Activated CD4-positive, alpha-beta T cell treated with anti-CD3 and anti-CD28 coated beads for 4 hours (primary cell): ENCODE measurements around the gene MRGPRX2.

Experiments
- DNase-seq, 2 donors: peaks; one replicate each; pipeline ENCODE4 v3.0.0-alpha.2; 2020

Gene MRGPRX2

GRCh38 chr11:19060629-19061028 lies at the start of gene MRGPRX2:
Gene MRGPRX2 (minus strand): TSS chr11:19060717. CDS start chr11:19056402, 4,315 bp downstream.
- no peak for DNase-seq

DNA sequence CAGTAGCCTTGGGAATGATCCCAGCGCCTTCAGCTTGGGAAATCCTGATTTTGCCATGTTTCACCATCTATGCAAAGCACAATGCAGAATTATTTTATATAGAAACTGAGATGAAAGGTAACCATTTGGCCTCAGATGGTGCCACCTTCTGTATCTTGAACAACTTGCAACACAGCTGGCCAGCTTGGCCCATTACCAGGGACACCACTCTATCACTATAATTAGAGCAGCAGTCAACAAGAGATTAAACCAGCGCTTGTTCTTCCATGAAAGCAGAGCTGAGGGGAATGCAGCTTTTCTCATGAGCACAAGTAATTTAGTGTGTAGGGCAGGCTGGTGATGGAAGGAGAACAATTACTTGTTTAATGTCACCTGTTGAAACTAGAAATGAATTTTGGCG lies 49.8 kb upstream of the MRGPRX2 start:
- no peak for DNase-seq

DNA sequence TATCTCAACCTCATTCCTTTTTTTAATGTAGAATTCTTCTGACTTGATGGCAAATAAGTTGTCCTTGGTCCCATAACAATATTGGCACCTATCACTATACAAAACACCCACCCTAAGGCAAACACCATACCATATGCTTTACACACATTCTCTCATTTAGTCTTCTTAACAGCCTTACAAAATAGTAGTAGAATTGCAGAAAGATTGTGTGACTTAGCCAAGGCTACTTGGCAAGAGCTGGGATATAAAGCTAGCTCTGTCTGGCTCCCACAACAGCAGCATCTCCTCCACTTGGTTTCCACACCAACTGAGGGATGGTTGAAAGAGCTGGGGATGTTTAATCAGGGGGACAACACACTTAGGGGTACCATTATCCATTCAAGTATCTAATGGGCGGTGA lies 46.6 kb upstream of the MRGPRX2 start:
- DNase-seq, result no peak

DNA sequence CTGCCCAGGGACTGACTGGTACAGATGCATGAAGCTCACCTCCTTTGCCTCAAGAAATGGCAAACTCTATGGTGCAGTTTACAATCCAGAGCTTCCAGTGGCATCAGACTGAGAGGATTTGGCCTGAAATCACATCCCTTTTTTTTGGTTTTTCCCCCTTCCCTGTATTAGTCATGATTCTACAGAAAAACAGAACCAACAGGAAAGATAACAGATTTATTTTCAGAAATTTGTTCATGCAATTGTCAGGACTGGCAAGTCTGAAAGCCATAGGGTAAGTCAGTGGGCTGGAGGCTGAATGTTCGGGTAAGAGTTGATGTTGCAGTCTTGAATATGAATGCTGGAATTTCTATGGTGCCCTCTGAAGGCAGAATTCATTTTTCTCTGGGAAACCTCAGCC lies 44.5 kb upstream of the MRGPRX2 start:
- no peak for DNase-seq

DNA sequence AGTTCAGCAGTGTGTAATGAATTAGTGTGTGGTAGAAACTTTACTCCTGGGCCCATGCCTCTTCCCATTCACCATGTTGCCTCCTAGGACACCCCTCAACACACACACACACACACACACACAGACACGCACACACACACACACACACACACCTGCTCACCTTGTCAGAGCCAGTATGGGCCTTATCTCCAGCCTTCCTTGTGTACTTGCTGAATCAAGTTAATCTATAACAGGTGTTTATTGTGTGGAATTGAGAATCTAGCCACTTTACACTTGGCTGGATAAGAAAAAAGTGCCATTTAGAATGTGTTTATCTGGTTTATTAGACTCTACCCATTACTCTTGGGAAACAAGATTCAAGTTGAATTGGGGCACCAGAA lies 42.0 kb upstream of the MRGPRX2 start:
- DNase-seq, result no peak

GRCh38 chr11:19101796-19102520 lies 41.4 kb upstream of the MRGPRX2 start:
- no peak for DNase-seq

DNA sequence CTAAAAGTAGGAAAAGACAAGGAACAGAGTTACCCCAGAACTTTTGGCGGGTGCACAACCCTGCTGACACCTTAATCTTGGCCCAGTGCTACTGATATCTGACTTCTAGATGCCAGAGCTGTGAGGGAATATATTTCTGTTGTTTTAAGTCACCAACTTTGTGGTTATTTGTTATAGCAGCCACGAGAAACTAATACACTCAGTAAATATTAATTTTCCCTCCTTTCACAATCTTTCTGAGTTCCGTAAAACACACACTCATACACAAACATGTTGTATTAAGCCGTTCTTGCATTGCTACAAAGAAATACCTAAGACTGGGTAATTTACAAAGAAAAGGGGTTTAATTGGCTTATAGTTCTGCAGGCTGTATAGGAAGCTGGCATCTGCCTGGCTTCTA lies 40.4 kb upstream of the MRGPRX2 start:
- DNase-seq, result no peak

GRCh38 chr11:19099093-19099492 lies 38.6 kb upstream of the MRGPRX2 start:
- DNase-seq, result no peak

GRCh38 chr11:19094859-19095258 lies 34.3 kb upstream of the MRGPRX2 start:
- no peak for DNase-seq

DNA sequence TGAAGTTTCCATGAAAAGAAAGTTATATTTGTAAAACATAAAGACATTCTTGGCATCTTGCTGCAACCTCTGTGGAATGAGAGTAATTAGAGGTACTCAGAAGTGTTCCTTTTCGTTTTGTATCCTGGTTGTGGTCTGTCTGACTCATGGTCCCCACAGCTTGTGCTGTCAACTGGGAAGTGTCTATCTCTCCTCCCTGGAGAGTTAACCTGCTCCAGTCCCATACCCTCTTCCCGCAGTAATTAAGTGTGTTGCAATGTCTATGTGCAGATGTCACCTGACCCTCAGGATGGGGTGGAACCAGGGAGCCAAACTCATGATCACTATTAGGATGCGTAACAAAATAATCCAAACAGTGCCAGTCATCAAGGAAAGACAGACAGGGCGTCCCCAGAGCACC lies 33.5 kb upstream of the MRGPRX2 start:
- no peak for DNase-seq

DNA sequence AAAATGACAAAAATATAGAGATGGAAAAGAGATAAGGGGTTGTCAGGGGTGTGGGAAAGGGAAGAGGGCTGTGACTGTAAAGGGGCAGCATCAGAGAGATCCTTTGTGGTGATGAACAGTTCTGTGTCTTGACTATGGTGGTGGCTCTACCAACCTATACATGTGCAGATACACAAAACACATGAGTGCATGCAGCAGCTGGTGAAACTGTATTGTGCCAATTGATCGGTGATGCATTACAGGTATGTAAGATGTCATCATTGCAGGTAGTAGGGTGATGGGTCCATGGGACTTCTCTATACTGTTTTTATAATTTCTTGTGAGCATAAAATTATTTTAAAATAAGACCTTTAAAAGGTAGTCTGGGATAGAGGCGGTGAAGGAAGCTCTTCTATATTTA lies 32.3 kb upstream of the MRGPRX2 start:
- DNase-seq, result no peak

GRCh38 chr11:19092342-19092741 lies 31.8 kb upstream of the MRGPRX2 start:
- no peak for DNase-seq

DNA sequence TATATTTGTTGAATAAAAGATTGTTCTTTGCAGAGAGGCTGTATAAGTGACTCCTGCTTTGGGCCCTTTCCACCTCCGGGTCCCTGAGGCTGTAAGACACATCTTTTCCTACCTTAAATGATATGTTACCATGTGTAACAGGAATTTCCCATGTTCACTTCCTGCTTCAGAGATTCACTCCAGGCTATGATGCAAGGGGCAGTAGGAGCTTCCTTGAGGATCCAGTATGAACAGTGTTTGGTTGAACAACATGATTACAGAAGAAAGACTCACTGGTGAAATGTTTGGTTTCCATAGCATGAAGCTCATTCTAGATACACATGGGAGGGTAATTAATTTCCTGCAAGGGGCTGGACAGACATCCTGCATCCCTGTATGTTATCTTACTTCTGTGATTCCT lies 30.8 kb upstream of the MRGPRX2 start:
- no peak for DNase-seq

DNA sequence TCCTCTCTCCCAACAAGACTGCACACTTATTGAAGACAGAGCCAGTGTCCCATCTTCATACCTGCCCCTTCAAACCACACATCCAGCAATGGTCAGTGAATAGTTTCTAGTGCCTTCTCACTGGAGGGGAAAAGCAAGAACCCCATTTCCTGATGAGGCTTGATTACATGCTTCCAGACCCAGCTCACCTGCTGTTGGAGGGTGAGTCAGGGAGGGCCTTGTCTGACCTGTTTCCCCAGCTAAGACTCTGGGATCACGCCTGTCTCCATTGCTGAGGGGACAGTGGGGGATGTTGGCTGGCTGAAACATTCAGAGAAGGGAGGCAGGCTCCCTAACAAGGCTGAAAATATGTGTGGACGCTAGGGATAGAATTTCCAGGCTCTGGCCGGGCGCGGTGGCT lies 28.9 kb upstream of the MRGPRX2 start:
- DNase-seq, result no peak

- DNase-seq, result no peak
These were observed 28.3 kb upstream of the MRGPRX2 start for GRCh38 chr11:19088791-19089190.

- no peak for DNase-seq
These were observed 27.1 kb upstream of the MRGPRX2 start for GRCh38 chr11:19087658-19088057.

- no peak for DNase-seq
These were observed 24.3 kb upstream of the MRGPRX2 start for GRCh38 chr11:19084661-19085315.

DNA sequence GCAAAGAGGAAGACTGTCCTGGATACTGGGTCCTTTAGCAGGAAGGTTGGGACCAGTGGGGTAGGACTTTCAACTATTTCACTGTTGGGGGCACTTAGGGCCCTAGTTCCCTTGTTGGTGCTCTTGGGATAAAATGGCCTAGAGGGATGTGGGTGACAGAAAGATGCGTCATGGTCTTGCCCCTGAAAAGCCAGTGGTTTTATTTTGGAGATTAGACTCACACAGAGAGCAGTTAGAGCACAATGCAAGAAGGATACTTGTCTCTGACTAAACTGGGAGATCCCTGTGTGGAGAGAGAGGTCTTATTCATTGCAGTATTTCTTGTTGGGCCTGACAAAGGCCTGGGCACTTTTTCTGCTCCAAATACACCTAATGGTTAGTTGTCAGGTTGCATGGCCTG lies 22.6 kb upstream of the MRGPRX2 start:
- DNase-seq, result no peak

DNA sequence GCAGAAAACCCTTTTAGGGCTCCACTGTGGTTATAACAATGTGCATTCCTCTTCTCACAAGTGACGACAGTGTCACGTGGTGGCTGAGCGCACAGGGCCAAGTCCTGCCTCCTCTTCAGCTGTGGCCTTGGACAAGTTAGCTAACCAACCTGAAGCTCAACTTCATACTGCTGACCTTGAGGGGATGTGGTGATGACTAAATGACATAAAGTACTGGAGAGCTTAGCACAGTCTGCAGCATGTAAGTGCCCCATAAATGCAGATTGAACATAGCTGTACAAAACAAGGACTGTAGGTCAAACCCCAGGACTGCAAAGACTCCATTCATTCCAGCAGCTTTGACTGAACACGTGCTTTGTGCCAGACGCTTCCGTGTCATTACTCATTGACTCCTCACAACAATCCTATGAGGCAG lies 20.1 kb upstream of the MRGPRX2 start:
- DNase-seq, result no peak

DNA sequence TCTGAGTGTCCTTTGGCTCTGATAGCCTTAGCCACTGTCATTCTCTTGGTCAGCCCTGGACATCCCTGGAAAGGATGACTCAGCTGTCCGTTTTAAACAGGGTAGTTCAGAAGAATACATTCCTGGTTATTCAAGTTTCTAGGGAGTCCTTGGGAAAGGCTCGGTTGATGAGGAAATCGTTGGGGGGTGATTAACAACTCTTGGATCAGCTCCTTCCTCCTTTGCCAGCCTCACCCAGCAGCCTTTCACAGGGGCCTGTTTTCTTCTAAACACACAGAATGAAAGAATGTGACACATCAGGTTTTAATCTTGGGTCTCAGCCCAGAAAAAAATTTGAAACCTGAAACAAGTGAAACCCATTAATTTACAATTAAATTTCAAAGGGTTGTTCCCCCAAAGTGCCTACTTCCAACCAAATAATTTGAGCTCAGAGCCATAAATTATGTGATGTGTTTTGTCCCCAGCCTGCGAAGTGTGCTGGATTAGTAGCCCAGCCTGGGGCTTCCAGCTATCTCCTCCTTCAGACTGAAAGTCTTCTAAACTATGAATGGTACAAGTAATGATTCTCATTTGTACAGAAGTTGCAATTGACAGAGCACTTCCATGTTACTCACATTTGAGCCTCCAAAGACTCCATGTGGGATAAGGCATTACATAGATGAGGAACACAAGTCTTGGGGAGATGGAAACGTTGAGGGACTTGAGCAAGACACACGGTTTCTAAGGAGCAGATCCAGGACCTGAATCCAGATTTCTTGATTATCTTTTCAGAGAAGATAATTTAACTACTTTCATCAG lies 19.3 kb upstream of the MRGPRX2 start:
- no peak for DNase-seq

- no peak for DNase-seq
These were observed 17.4 kb upstream of the MRGPRX2 start for GRCh38 chr11:19077965-19078364.

DNA sequence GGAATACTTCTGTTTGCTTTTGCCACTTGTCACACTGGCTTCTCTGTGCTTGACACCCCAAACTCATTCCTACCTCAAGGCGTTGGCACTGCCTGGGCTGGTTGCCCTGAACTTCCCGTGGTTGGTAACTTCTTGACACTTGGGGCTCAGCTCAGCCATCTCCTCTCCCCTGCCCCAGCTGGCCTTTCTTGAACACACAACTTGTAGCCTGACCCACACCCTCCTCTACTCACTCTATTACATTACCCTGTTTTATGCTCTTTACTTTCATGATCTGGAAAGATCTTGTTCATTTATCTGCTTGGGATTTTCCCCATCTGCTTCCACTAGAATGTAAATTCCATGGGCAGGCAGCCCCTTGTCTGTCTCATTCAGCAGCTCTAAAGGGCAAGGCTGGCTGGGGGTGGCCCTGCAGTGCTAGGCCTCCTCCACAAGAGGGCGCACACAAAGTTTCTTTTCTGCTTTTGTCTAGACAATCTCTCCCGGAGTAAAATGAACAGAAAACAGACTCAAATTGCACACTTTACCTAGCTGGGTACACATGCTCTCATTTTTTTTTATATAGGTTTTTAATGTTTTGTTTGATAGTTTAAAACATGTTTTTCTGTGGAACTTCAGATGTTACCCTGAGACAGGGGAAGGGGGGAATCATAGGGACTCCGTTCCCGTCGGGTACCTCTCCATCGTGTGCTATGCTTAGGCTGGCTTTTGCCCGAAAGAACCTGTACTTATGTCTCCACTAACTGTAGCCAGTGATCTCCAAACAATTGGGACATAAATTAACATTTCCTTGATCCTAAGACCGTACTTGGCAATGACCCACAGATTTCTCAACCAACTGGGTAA lies 16.4 kb upstream of the MRGPRX2 start:
- peak; percentile 36 to 60 for DNase-seq

DNA sequence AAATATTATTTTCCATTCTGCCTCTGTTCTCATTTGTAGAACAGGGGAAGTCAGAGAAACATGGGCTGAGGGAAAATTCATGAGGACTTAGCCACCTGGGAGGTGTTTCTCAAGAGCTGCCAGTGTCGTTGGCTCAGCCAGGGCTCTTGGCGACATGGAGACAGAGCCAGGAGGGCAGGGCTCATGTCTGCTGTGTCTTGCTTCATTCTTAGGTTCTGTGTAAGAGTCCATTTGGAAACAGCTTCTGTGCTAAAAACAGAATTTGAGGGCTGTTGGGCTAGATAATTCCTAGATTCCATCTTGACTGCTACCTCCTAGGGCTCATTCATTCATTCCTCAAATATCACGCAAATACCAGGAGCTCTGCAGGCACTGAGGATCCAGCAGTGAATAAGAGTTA lies 15.1 kb upstream of the MRGPRX2 start:
- DNase-seq, result no peak
